A673 (cell line): Measurements from ENCODE around the gene QSOX2. TPM values are rescaled to one million over a fixed set of nuclear protein-coding genes. Genes with fewer than 3 reads are reported as not detected.

Experiments
- BruUV-seq: library from RNA; stranded (reverse); fragments of 400-500 nt; replicated peaks from 2 replicates; lab custom pipeline; 2021; lab: Mats Ljungman, UMichigan
- CTCF ChIA-PET: fragments of 300-600 bp; sonication (Branson Sonifier 250); formaldehyde crosslinking; loops from one replicate; lab custom pipeline; 2022; ENCODE audit warnings: antibody characterized with exemption; lab: Charles Lee
- POLR2A ChIA-PET: fragments of 300-600 bp; sonication (Branson Sonifier 250); formaldehyde crosslinking; loops from one replicate; lab custom pipeline; 2022; ENCODE audit warnings: antibody characterized with exemption; ENCODE audit not compliant: low non-redundant PET; lab: Charles Lee
- DNase-seq: peaks from one replicate; pipeline ENCODE4 v3.0.0-alpha.2; 2015; ENCODE audit warnings: low spot score
- H3K27ac ChIP-seq: fragments of 200-600 bp; sonication (generic); 2 replicates; pipeline ENCODE4 v1.5.1; 2016; ENCODE audit warnings: mixed run types, low read depth, mild to moderate bottlenecking, mixed read lengths, antibody characterized with exemption, low read length; ENCODE audit not compliant: poor library complexity, severe bottlenecking
- H3K27me3 ChIP-seq: fragments of 200-600 bp; sonication (generic); replicated peaks from 2 replicates; pipeline ENCODE4 v1.6.1; 2017; ENCODE audit warnings: mixed run types, low read depth, mild to moderate bottlenecking, mixed read lengths, antibody characterized with exemption, low read length; ENCODE audit not compliant: insufficient read depth, poor library complexity
- H3K36me3 ChIP-seq: fragments of 200-600 bp; sonication (generic); 2 replicates; pipeline ENCODE4 v1.6.1; 2016; ENCODE audit warnings: mixed run types, mild to moderate bottlenecking, mixed read lengths, antibody characterized with exemption, low read length; ENCODE audit not compliant: insufficient read depth, poor library complexity, severe bottlenecking
- H3K4me1 ChIP-seq: fragments of 200-600 bp; sonication (generic); 2 replicates; pipeline ENCODE4 v1.6.1; 2017; ENCODE audit warnings: mixed run types, mild to moderate bottlenecking, mixed read lengths, antibody characterized with exemption, low read length; ENCODE audit not compliant: insufficient read depth, poor library complexity, severe bottlenecking
- H3K4me3 ChIP-seq: fragments of 200-600 bp; sonication (generic); 2 replicates; pipeline ENCODE4 v1.5.1; 2016; ENCODE audit warnings: low read depth, mixed run types, mild to moderate bottlenecking, mixed read lengths, low read length; ENCODE audit not compliant: poor library complexity, severe bottlenecking
- H3K9me3 ChIP-seq: fragments of 200-600 bp; sonication (generic); 2 replicates; pipeline ENCODE4 v1.6.1; 2016; ENCODE audit warnings: mixed run types, low read depth, mild to moderate bottlenecking, mixed read lengths, antibody characterized with exemption, low read length; ENCODE audit not compliant: poor library complexity, severe bottlenecking
- EZH2 ChIP-seq: fragments of 200-600 bp; sonication (generic); IDR thresholded peaks from 2 replicates; pipeline ENCODE4 v1.6.1; 2017; ENCODE audit warnings: borderline replicate concordance, low read depth, mild to moderate bottlenecking, mixed read lengths, antibody characterized with exemption, low read length; ENCODE audit not compliant: poor library complexity, severe bottlenecking
- intact Hi-C: fragments of 100-400 bp; cut with micrococcal nuclease; formaldehyde crosslinking; loops from one replicate; pipeline ENCODE4 v1.10.0; 2022; ENCODE audit not compliant: unreplicated experiment
- total RNA-seq: library from RNA; stranded (reverse); gene quantifications from 2 replicates; pipeline ENCODE4 v1.2.3, GENCODE V29; 2021
- TF ChIP-seq, protein P1 (sequence below): fragments of 300-800, 200-600 bp; sonication (generic); conservative IDR thresholded peaks from 2 replicates; pipeline ENCODE4 v1.5.1; 2017; ENCODE audit warnings: low read depth, mild to moderate bottlenecking, antibody characterized with exemption, low read length, moderate library complexity, mixed read lengths

The QSOX2 gene
- total RNA-seq, 1 experiment from 2014 or later: 43.7 TPM

DNA sequence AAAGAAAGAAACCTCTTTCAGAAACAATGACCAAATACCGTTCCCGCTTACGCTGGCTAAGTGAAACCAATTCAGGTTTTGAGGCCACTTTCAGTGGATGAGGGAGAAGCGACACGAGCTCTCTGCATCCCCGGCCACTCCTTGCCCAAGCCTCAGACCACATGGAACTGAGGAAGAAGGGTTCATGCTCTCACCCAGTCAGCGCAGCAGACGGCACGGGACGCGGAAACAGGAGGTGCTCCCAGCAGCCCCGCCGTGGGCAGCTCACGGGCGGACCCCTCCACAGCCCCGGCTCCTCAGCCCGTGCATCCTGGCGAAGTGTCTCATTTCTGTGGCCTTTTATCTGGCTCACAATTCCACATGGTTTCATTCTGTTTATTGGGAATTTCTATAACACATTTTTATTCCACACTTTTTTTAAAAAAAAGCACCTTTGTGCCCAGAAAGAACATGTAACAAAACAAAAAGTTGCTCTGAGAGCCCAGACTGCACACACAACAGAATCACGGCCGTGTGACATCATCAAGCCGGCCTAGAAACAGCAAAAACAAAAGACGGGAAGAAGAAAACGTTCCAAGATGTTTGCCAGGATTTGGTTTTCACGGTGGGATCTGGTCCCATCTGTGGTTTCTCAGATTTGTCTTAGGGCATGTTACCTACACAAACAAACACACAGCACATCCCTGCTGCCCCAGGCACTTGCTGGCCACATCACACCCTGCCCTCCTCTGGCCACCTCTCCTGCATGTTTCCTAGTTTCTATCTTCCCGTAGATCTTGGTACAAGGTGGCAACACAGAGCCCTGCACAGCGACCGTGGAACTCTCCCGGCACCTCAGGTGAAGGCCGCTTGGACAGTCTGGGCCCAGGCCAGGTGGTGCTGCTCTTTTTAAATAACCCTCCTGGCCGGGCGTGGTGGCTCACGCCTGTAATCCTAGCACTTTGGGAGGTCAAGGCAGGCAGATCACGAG lies 16.2 kb downstream of the QSOX2 start:
- H3K27ac ChIP-seq: no peak overlapping the region
- H3K4me3 ChIP-seq: no peak overlapping the region
- ChIA-PET CTCF (no interaction called here), POLR2A (no interaction called here)
- peaks cover 10% of the 10 kb centered on the region for H3K36me3 ChIP-seq
- intact Hi-C loops: loop anchor here (10.0 kb wide), 1 partner anchor 265 kb away; the partner anchor contains the start of gene UBAC1
- no peaks in the 10 kb centered on the region for H3K27me3 ChIP-seq
- peaks cover 18% of the 10 kb centered on the region for H3K4me1 ChIP-seq
- TF ChIP-seq EZH2: no peak
- TF ChIP-seq, protein P1, sequence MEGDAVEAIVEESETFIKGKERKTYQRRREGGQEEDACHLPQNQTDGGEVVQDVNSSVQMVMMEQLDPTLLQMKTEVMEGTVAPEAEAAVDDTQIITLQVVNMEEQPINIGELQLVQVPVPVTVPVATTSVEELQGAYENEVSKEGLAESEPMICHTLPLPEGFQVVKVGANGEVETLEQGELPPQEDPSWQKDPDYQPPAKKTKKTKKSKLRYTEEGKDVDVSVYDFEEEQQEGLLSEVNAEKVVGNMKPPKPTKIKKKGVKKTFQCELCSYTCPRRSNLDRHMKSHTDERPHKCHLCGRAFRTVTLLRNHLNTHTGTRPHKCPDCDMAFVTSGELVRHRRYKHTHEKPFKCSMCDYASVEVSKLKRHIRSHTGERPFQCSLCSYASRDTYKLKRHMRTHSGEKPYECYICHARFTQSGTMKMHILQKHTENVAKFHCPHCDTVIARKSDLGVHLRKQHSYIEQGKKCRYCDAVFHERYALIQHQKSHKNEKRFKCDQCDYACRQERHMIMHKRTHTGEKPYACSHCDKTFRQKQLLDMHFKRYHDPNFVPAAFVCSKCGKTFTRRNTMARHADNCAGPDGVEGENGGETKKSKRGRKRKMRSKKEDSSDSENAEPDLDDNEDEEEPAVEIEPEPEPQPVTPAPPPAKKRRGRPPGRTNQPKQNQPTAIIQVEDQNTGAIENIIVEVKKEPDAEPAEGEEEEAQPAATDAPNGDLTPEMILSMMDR: no peak
- BruUV-seq: no TSS peak
- H3K9me3 ChIP-seq: no peaks in the 10 kb centered on the region
- DNase-seq: no peak

GRCh38 chr9:136228107-136228875 lies 17.3 kb downstream of the QSOX2 start:
- intact Hi-C loops: loop anchor here (10.0 kb wide), 1 partner anchor 263 kb away; the partner anchor contains the start of gene UBAC1
- CTCF ChIA-PET: no interaction called here

More at GRCh38 chr9:136228107-136228875, 17.3 kb downstream of the QSOX2 start:
- no peak for DNase-seq
- POLR2A ChIA-PET: no interaction called here
- Histone ChIP-seq H3K27ac (no peak overlapping the region), H3K36me3 (peaks cover 18% of the 10 kb centered on the region), H3K9me3 (no peaks in the 10 kb centered on the region), H3K4me3 (no peak overlapping the region), H3K27me3 (no peaks in the 10 kb centered on the region), H3K4me1 (peaks cover 20% of the 10 kb centered on the region)
- BruUV-seq: no TSS peak
- TF ChIP-seq, protein P1: no peak
- TF ChIP-seq EZH2: no peak
